Suprapubic skin (tissue), 4 donors: Measurements from ENCODE around the gene WDR76. TPM values are rescaled to one million over a fixed set of nuclear protein-coding genes. Genes with fewer than 3 reads are reported as not detected.

ENCODE experiments used
- DNase-seq, 2 donors: peaks; one replicate each; pipeline ENCODE4 v3.0.0-alpha.2; 2019; ENCODE audit warnings: low spot score in 2 of 2
- H3K27ac ChIP-seq: fragments of 200-600 bp; sonication (generic); one replicate; pipeline ENCODE4 v1.5.1; 2019
- H3K27me3 ChIP-seq: fragments of 200-600 bp; sonication (generic); one replicate; pipeline ENCODE4 v1.5.1; 2019
- H3K36me3 ChIP-seq: fragments of 200-600 bp; sonication (generic); one replicate; pipeline ENCODE4 v1.5.1; 2019
- H3K4me1 ChIP-seq: fragments of 200-600 bp; sonication (generic); one replicate; pipeline ENCODE4 v1.5.1; 2019
- H3K4me3 ChIP-seq: fragments of 200-600 bp; sonication (generic); one replicate; pipeline ENCODE4 v1.5.1; 2019; ENCODE audit warnings: mild to moderate bottlenecking
- H3K9me3 ChIP-seq: fragments of 200-600 bp; sonication (generic); one replicate; pipeline ENCODE4 v1.5.1; 2019
- CTCF ChIP-seq, 2 donors: fragments of 200-600 bp in 1 of 2; fragments of 450-650 bp in 1 of 2; sonication (generic) in 1 of 2; IDR thresholded peaks; one replicate each; pipeline ENCODE4 v1.5.1; 2016 to 2019; ENCODE audit warnings: antibody characterized with exemption in 2 of 2, mild to moderate bottlenecking in 1 of 2, moderate library complexity in 1 of 2
- EP300 ChIP-seq: sonication (generic); formaldehyde crosslinking; IDR thresholded peaks from one replicate; pipeline ENCODE4 v1.6.1; 2017; ENCODE audit warnings: antibody characterized with exemption
- POLR2A ChIP-seq, 2 donors: fragments of 450-650 bp; IDR thresholded peaks; one replicate each; pipeline ENCODE4 v1.6.1; 2017; ENCODE audit warnings: antibody characterized with exemption in 2 of 2, mild to moderate bottlenecking in 2 of 2, moderate library complexity in 2 of 2
- POLR2AphosphoS5 ChIP-seq, 3 donors: sonication (generic); formaldehyde crosslinking; IDR thresholded peaks; one replicate each; pipeline ENCODE4 v1.6.1; 2017; ENCODE audit warnings: antibody characterized with exemption in 3 of 3
- WGBS: methylation state at CpG from one replicate; pipeline ENCODE4 v1.1.5; 2018; 5-methylcytosine and 5-hydroxymethylcytosine counted together
- total RNA-seq, 4 donors: library from RNA; depleted of rRNA; stranded (reverse); fragments of >200 nt; gene quantifications; one replicate each; pipeline ENCODE4 v1.1.0, GENCODE V29; 2016

WDR76 gene
- total RNA-seq, 4 donors from 2014 or later: 5.2 to 7.8 (median 5.8) TPM

GRCh38 chr15:43895586-43895985 is 68.8 kb downstream of the WDR76 start:
- Histone ChIP-seq H3K36me3 (no peaks in the 10 kb centered on the region), H3K4me3 (no peak overlapping the region), H3K27ac (no peak overlapping the region), H3K9me3 (no peaks in the 10 kb centered on the region), H3K27me3 (no peaks in the 10 kb centered on the region), H3K4me1 (no peaks in the 10 kb centered on the region)
- no peak for TF ChIP-seq CTCF (IDR thresholded peaks at IDR 0.05)
- no peak for TF ChIP-seq POLR2AphosphoS5 (IDR thresholded peaks at IDR 0.05)
- TF ChIP-seq POLR2A (IDR thresholded peaks at IDR 0.05): no peak
- TF ChIP-seq EP300: no peak
- DNase-seq: no peak
- WGBS: 42% methylated on average over 5 of the region's 5 CpGs

GRCh38 chr15:43896543-43896942 is 69.7 kb downstream of the WDR76 start:
- WGBS: 100% methylated on average over 1 of the region's 1 CpG
- no peak overlapping the region for H3K27ac ChIP-seq
- no peaks in the 10 kb centered on the region for H3K4me1 ChIP-seq
- no peaks in the 10 kb centered on the region for H3K27me3 ChIP-seq
- H3K9me3 ChIP-seq: no peaks in the 10 kb centered on the region
- no peaks in the 10 kb centered on the region for H3K36me3 ChIP-seq
- no peak overlapping the region for H3K4me3 ChIP-seq
- no peak for TF ChIP-seq EP300
- no peak for TF ChIP-seq CTCF (IDR thresholded peaks at IDR 0.05)
- TF ChIP-seq POLR2AphosphoS5 (IDR thresholded peaks at IDR 0.05): no peak
- no peak for TF ChIP-seq POLR2A (IDR thresholded peaks at IDR 0.05)
- DNase-seq: no peak

- no peaks in the 10 kb centered on the region for H3K9me3 ChIP-seq
- TF ChIP-seq EP300 (no peak), POLR2A (IDR thresholded peaks at IDR 0.05) (no peak), POLR2AphosphoS5 (IDR thresholded peaks at IDR 0.05) (no peak), CTCF (IDR thresholded peaks at IDR 0.05) (no peak)
- 82% methylated on average over 2 of the region's 2 CpGs for WGBS
Observed at GRCh38 chr15:43898891-43899290, 72.1 kb downstream of the WDR76 start.

GRCh38 chr15:43899928-43900327 is 73.1 kb downstream of the WDR76 start:
- no peaks in the 10 kb centered on the region for H3K4me1 ChIP-seq
- 85% methylated on average over 4 of the region's 5 CpGs for WGBS
- H3K4me3 ChIP-seq: no peak overlapping the region
- no peaks in the 10 kb centered on the region for H3K9me3 ChIP-seq
- TF ChIP-seq EP300 (no peak), CTCF (IDR thresholded peaks at IDR 0.05) (no peak), POLR2A (IDR thresholded peaks at IDR 0.05) (no peak), POLR2AphosphoS5 (IDR thresholded peaks at IDR 0.05) (no peak)
- no peak for DNase-seq
- H3K27me3 ChIP-seq: no peaks in the 10 kb centered on the region
- H3K27ac ChIP-seq: no peak overlapping the region
- H3K36me3 ChIP-seq: no peaks in the 10 kb centered on the region

More at GRCh38 chr15:43898891-43899290, 72.1 kb downstream of the WDR76 start:
- Histone ChIP-seq H3K27ac (no peak overlapping the region), H3K4me1 (no peaks in the 10 kb centered on the region), H3K4me3 (no peak overlapping the region), H3K27me3 (no peaks in the 10 kb centered on the region), H3K36me3 (no peaks in the 10 kb centered on the region)
- DNase-seq: no peak

GRCh38 chr15:43900996-43901395 is 74.2 kb downstream of the WDR76 start:
- H3K27ac ChIP-seq: no peak overlapping the region
- H3K4me3 ChIP-seq: no peak overlapping the region
- 80% methylated on average over 1 of the region's 1 CpG for WGBS
- H3K9me3 ChIP-seq: no peaks in the 10 kb centered on the region
- no peaks in the 10 kb centered on the region for H3K36me3 ChIP-seq
- no peak for DNase-seq
- no peaks in the 10 kb centered on the region for H3K27me3 ChIP-seq
- TF ChIP-seq EP300 (no peak), CTCF (IDR thresholded peaks at IDR 0.05) (no peak), POLR2AphosphoS5 (IDR thresholded peaks at IDR 0.05) (no peak), POLR2A (IDR thresholded peaks at IDR 0.05) (no peak)
- no peaks in the 10 kb centered on the region for H3K4me1 ChIP-seq
